Cortex of kidney (tissue), 1 donor: ENCODE data around the gene MAB21L2.

Source experiments
- DNase-seq: peaks from one replicate; lab custom pipeline; 2025; lab: John Stamatoyannopoulos, UW

MAB21L2 gene

DNA sequence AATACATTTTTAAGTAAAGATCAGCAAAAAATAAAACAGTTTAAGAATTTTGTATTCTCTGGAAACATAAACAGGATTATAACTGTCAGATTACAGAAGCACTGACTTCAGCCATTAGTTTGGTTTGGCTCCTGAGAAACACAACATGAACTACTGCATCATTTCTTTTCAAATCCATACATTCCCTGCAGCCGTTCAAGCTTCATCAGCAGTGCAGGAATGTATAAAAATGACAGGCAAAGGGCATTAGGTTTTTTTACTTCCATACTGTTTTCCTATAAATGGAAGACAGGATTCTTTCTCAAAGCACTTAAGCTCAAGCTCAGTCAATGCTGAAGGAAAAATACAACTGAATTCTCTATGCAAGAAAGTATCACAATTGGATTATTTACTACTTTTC lies 4.2 kb upstream of the MAB21L2 start:
- DNase-seq = no peak

DNA sequence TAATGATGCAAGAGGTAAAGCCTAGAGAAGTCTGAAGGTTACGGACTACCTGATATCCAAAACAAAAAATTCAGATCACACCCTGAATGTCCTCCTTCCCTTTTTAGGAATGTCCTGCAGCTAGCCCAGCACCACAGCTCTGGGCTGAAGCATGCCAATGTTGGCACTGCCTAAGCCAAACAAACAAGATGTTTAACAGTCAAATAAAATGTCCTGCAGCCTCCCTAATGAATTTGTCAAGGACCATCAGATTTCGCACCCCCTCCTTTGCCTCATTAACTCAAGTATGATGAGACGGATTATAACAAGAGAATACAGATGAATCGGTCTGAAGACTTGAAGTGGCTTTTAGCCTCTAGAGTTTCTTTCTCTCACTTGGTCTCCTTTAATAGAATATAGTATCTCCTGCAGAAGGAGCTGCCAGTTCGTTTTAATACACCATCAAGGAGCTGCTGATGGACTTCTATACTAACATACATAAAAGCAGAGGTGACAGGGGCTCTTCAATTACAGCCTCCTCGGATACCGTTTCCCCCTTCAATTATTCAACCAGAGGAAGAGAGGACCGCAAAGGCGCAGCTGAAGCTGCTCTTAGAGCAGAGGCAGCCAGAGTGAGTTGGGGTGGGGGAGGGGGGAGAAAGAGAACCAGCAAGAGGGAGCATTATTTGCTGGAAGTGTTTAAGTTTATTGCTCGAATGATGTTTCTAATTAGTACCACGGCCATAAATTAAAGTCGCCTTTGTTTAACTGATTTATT lies 3.0 kb upstream of the MAB21L2 start:
- no peak for DNase-seq

DNA sequence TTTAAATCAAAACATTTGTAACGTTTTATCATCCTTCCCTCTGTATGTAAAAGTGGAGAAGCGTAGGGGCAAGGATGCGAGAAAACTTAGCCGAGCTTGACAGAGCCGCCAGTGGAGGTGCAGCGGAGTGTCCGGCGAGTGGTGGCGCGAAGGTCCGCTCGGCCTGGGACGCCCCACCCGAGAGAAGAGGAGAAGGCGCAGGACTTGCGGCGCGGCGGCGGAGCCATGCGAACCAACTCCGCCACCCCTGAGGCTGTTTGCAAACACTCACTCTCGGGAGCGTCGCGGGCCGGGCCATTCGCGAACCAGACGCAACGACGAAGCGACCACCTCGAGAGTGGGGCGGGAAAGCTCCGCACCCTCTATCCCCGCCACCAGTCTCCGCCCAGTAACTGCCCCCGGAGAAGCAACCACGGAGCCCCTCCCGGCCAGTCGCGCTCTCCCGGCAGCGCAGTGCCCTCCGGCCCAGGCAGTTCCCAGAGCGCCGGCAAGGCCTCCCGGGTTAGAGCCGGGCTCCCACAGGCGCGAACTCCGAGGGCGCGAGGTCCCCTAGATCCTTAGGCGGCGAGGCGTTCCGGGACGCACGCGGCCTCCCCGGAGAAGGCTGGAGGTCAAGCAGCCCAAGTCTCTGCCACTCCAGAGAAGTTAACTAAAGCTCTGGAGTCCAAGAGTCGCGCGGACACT lies 2.3 kb upstream of the MAB21L2 start:
- DNase-seq = no peak

DNA sequence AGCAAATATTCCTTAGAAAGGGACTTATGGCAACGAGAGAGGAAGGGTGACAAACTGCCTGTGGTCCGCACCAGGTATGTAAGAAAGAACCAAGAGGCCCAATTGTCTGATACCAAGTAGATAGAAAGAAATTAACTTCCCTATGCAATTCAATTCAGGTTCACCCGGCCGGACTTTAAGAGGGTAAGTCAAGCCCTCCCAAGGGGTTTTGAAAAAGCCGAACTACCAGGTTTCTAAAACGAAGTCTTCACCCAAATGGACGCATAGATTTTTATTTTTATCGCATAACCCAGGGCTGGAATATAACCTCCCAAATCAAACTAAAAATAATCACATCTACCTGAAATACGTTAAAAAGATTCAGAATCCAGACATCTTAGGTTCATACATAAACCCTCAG lies 1.6 kb upstream of the MAB21L2 start:
- DNase-seq = no peak

DNA sequence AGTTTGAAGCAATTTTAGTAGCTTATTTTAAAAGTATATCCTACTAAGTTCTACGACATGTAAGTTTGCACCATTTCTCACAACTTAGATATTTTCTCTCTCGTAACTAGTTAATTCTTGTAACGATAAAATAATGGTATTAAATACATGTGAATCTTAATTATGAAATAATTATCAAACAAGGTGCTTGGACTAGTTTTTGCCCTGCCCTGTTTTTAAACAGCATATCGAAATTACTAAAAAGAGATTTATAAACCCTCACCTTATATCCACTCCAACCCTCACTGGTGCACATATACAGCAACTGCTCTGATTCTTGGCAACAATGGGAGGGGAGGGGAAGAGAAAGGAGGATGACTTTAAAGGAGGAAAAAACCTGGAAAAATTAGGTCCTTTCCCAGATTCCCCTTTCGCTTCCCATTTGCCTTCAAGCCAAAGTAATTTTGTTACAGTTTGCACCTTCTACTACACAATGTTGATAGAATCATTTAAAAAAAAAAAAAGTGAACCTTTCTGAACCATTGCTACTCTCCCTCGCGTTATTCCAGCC lies 820 bp upstream of the MAB21L2 start:
- no peak for DNase-seq

DNA sequence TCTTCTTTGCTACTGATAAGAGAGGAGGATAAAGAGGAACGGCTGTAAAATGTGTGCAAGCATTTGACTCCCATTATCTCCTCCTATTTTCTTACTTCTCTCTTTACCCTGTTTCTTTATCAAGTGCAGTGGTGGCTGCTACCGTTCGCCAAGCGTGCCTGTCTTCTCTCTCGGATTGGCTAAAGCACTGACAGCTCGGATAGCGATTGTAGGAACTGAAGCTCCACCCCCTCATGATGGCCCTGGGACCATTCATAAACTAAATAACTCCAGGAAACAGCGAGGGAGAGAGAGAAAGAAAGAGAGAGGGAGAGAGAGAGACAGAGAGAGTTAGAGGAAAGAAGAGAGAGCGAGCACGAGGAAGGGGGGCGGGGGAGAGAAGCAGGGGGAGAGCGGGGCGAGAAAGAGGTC lies 305 bp upstream of the MAB21L2 start:
- no peak for DNase-seq

DNA sequence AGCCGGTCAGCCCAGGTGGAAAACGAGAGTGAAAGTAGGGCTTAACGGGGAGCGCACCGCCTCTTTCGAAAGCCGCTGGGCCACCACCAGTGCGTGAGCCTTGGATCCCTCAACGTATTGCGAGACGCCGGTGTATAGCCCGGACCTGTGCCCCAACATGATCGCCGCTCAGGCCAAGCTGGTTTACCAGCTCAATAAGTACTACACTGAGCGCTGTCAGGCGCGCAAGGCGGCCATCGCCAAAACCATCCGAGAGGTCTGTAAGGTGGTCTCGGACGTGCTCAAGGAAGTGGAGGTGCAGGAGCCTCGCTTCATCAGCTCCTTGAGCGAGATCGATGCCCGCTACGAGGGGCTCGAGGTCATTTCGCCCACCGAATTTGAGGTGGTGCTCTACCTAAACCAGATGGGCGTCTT lies 929 bp downstream of the MAB21L2 start:
- DNase-seq = no peak

DNA sequence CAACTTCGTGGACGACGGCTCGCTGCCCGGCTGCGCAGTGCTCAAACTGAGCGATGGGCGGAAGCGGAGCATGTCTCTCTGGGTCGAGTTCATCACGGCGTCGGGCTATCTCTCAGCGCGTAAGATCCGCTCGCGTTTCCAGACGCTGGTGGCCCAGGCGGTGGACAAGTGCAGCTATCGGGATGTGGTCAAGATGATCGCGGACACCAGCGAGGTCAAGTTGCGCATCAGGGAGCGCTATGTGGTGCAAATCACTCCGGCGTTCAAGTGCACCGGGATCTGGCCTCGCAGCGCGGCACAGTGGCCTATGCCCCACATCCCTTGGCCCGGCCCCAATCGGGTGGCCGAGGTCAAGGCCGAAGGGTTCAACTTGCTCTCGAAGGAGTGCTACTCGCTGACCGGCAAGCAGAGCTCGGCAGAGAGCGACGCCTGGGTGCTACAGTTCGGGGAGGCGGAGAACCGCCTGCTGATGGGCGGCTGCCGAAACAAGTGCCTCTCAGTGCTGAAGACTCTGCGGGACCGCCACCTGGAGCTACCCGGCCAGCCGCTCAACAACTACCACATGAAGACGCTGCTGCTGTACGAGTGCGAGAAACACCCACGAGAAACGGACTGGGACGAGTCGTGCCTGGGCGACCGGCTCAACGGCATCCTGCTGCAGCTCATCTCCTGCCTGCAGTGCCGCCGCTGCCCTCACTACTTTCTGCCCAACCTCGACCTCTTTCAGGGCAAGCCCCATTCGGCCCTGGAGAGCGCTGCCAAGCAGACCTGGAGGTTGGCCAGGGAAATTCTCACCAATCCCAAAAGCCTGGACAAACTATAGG lies 1.5 kb downstream of the MAB21L2 start:
- no peak for DNase-seq

DNA sequence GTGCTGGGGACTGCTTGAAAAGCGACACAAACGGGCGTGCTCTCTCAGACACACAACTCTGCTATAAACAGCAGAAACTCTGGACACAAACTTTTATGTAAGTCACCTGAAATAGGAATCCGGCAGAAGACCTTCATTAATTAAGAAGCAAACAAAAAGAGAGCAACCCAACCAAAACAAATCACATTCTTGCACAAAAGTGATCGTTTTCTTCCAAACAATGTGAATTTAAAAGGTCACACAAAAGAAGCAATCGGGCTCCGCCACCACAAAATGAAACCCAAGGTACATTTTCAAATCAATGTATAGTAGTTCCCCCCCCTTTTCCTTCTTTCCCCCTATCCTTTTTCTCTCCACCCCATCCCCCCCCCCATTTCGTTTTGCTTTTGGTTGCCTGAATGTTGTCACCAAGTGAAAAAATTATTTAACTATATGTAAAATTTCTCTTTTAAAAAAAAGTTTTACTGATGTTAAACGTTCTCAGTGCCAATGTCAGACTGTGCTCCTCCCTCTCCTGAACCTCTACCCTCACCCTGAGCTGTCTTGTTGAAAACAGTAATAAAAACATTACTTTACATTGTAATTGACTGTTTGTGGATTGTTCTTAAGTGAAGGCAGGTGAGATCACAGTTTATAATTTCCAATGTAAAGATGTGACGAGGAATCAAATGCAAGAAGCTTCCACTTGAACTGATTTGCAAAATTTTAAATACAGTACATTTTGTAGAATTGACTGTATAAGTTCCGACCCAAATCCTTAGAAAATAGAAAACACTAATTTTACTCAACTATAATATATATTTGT lies 2.4 kb downstream of the MAB21L2 start:
- no peak for DNase-seq

DNA sequence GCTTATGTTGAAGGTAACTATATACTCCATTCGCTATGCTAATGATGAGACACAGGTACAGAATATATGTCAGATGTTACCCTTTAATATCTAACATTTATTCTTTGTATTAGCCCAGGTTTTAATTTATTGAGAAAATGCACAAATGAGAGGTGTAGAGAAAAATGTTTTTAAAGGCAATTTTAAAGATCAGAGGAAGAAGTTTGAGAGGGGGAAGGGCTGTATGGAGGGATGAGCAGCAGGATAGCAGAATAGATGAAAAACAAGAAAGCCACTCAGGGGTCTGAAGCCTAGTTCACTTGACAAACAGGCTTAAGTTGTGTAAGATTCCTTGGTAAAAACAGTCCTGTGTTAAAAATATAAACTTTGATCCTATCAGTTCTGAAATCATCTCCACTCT lies 3.7 kb downstream of the MAB21L2 start:
- DNase-seq = no peak

DNA sequence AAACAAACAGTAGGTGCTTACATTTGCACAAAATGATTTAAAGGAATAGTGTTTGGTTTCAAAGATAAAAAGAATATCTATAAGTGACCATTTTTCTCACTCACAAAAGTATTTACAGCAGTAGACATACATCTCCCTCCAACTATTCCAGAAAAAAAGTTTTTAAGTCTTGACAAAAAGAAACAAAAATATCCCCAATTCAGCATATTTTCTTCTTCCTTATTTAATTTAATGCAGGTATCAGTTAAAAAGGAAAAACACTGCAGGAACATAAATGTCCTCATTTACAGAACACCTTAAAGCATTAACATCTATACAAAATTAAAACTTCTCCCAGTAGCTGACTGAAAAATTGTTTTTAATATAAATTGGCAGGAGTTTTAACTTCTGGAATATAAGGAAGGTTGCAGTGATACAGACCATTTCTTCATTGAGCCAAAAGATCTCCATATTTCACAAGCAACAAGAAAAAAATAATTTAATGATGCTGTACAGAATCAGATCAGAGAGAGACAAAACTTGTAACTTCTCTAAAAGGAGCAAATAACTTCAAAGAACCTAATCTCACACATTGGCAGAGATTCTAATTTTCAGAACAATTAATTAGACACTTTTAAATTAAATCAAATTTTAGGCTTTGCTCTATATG lies 4.3 kb downstream of the MAB21L2 start:
- DNase-seq = no peak

DNA sequence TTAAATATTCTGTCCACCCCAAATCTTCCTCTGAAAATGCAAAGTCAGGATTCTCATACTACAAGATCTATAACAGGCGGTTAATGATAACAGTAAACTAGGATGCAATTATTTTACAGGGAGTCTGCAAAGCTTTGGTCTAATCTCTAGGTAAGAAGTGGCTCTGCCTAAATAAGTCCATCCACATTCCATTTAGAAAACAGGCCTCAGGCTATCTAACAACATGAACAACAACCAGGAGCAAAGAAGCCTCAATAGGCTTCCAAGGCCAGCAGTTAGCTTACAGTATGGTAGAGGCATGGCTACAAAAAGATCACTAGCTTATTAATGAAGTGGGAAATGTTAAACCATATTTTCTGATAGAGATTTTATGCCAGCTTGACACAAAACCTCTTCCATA lies 6.4 kb downstream of the MAB21L2 start:
- DNase-seq = no peak

DNA sequence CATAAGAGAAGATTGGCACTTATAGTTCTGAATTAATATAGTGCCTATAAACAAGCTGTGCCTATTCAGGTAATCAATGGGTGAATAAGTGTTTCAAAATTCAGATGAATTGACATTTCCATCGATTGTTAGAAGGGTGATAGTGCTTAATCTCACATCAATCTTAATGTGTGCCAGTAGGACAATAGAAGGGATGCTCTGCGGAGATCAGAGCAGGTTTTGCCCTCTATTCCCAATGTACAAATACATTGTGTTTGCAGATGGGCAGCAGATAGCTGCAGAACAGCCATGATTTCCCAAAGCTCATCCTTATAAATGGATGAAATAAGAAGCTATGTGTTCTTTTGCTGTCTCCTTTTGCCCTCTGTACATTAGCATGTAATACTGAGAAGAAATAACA lies 7.2 kb downstream of the MAB21L2 start:
- DNase-seq = no peak

DNA sequence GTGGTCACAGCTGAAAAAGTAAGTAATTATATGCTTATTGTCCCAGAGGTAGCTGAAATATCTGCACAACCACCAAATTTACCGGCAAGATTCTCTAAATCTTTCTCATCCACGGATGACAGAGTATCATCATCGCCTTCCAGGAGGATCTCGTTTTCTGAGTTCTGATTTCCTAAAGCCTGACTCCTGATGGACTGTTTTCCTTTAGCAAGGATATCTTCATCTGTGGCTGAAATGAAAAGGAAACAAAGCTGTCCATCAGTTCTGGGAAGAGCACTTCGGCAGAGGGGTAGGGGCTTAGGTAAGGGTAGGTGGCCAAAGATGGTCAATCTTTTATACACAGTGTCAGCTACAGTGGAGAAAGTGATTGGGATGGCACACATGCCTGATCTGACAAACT lies 8.7 kb downstream of the MAB21L2 start:
- DNase-seq = no peak

DNA sequence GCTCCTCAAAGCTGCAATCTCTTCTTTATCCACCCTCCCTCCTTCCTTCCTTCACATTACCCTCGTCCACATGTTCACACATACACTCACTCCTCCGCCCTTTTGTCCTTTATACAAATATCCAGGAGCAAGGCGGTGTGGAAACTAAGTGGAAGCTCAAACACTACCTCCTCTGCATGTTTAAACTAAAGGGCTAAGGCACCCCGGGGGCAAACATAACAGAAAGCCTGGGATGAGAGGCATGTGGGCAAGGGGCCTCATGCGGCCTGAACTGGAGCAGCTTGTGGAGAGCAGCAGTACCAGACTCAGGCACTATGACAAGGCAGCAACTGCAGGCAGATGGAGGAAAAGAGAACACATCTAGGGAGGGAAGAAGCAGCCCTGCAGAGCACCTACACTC lies 9.5 kb downstream of the MAB21L2 start:
- DNase-seq = no peak

DNA sequence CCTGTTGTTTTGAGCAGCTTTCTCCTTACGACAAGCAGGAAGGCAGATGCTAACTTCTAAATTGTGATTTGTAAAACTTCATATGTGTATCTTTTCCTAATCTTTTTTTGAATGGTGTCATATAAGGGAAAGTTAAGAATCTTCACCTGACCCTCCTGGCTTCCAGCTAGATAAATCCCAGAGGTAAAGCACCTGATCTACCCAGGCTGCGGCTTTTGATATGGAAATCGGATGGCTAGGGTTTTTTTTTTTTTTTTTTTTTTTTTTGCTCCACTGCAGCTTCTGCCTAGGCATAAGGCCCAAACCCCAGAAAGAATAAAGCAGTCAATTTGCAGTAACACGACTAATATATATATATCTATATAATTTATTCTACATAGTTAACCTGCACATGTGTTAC lies 10.0 kb downstream of the MAB21L2 start:
- DNase-seq = no peak

DNA sequence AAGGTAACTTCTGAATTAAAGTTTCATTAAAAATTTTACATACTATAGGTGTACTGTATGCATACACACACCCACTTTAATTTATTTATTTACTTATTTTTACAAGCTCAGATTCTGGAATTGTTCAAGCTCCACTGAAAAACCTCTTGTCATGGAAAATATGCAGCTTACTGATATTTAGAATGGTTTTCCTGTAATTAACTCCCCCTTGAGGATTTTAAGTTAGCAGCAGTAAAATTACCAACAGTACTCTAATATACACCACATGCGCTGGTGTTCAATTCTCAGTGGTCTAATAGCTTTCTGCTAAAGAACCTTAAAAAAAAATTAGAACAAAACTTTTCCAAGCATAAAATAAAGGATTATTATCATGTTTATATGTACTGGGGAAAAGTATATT lies 12.0 kb downstream of the MAB21L2 start:
- no peak for DNase-seq

DNA sequence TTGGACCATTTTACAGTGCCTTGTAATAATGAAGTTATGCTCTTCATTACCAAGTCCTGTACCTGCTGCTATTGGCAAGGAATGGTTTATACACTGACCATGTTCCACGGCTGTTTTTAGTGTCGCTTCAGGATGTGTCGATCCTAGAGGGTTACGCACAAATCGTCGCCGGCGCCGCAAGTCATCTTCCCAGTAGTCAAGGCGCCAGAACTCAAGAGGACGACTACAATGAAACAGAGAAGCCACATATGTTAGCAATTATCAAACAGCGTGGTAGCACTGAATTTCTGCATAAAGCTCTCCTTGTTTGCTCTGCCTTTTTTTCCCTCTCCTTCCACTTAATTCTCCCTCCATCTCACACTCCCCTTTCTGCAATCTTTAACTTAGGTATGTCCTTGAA lies 17.0 kb downstream of the MAB21L2 start:
- DNase-seq = no peak

DNA sequence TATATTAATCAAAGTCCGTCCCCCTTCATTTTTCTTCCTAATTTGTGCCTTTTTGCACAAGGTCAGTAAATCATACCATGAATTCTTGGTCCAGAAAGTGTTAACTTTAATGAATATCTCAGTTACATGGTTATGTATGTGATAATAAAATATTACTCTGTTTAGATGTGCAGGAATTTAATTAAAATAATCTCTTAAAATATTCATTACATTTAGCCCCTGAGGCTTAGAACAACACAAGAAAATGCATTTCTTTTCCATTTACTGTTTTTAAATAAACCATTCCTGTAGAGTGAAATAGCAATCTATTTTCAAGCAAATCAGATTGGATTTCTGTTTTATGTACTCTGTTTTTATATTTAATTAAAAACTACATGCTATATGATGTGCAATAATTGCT lies 17.6 kb downstream of the MAB21L2 start:
- no peak for DNase-seq

DNA sequence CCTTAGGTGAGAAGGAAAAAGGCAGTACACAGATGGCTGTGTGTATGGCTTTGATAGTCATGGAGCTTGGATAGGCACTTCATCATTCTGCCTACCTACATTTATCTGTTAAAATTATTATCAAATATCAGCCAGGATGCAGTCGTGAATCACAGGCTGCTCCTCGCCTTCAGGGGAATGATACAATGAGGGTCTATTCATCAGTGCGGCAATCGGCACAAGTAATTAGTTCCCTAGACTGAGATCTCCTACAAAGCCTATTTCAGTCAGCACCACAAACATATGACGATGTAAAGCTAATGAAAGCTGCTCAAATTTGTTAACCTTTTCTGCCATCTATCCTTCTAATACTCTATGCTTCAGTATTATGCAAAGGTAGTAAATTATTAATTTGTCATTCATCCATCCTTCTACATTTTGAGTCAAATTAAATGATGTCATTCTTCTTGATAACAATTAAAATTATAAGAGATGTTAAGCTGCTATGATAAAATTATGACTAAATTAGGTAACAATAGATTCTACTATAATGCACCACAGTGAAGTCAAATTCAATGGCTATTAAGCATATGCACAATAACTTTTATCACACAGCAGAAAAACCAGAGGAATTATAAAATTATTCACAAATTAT lies 19.0 kb downstream of the MAB21L2 start:
- no peak for DNase-seq

DNA sequence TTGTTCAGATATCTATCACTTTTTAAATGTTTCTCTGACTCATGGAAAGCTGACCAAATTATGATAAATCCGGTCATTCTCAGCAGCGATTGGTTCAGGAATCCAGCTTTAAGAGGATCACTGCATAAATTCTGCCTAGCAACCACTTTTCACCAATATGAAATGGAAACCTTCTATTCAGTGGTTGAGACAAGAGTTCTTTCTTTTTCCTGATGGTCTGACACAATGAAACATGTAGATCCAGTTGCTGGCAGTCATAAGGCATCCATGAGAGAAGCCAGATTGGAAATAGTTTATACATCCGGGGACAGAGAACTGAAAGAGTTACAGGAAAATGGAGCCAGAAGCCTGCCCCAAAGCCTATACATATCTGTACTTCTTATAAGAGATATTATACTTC lies 27.2 kb downstream of the MAB21L2 start:
- no peak for DNase-seq
